Left forelimb (tissue), 1 donor: ENCODE measurements around the gene KANSL3.
"Not testable (repeated sequence)": the region's sequence is repeated elsewhere in the genome, so short reads cannot be mapped to it uniquely, and the experiment has no call there.

ENCODE experiments used
- DNase-seq: peaks from one replicate; pipeline ENCODE4 v3.0.0-alpha.2; 2018; ENCODE audit warnings: low spot score

Gene KANSL3

GRCh38 chr2:96638144-96639121, at the start of gene KANSL3:
Gene KANSL3 (minus strand): TSS chr2:96638312. CDS start chr2:96637135, 1,177 bp downstream.
- DNase-seq = peak; percentile 94

- no peak for DNase-seq
Measured at GRCh38 chr2:96687266-96687665, 49.2 kb upstream of the KANSL3 start.

- DNase-seq = no peak
Measured at GRCh38 chr2:96685577-96686459, 47.7 kb upstream of the KANSL3 start.

DNA sequence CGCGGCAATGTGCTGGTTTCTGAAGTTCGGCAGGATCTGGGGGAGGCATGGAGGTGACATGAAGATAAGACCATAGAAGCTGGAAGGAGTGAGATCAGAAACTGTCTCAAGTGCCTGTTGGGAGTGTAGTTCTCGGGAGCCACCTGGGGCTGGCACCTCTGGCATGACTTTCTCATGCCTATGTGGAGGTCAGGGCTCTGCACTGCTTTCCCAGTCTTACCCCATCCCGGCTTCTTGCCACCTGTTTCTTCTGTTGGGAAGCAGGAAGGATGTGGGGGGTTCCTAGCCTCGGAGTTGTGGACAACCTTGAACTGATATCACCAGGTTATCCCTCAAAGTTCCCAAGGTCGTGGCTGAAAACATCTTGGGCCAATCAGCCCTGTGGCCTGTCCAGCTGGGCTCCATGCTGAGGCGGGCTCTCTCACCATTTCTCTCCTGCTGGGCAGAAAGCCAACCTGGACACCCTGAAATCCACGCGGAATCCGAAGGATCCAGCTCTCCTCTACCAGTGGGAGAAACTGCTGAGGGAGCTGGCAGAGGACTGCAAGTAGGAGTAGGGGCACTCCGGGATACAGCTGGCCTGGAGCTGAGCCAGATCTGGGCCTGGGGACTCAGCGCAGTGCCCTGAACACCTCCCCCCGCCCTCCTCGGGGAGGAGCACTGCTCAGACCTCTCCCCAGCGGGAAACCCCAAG, 46.9 kb upstream of the KANSL3 start:
- DNase-seq = no peak

GRCh38 chr2:96683972-96684820, 46.1 kb upstream of the KANSL3 start:
- no peak for DNase-seq

DNA sequence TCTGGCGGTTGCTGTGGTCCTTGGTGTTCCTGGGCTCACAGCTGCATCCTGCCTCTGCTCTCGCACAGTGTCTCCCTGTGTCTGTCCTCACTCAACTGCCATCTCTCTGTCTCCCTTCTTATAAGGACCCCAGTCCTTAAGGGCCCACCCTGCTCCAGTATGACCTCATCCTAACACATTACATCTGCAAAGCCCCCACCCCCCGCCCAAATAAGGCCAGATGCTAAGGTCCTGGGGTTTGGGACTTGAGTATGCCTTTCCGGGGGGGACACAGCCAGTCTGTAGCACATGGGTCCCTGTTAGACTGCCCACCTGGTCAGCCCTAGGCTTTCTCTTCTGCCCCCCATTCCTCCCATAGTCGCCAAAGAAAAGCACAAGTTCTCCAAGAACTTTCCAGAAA, 45.2 kb upstream of the KANSL3 start:
- no peak for DNase-seq

DNA sequence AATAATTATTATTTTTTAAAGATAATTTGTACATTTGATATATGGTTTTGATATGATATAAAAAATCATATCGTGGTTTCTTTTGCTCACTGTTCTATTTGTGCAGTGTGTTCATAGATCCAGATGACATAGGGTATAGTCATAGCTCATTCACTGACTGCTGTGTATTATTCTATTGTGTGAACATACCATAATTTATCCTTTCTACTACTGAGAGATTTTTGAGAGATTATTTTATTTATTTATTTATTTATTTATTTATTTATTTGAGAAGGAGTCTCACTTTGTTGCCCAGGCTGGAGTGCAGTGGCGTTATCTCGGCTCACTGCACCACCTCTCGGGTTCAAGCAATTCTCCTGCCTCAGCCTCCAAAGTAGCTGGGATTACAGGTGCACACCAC, 43.4 kb upstream of the KANSL3 start:
- no peak for DNase-seq

DNA sequence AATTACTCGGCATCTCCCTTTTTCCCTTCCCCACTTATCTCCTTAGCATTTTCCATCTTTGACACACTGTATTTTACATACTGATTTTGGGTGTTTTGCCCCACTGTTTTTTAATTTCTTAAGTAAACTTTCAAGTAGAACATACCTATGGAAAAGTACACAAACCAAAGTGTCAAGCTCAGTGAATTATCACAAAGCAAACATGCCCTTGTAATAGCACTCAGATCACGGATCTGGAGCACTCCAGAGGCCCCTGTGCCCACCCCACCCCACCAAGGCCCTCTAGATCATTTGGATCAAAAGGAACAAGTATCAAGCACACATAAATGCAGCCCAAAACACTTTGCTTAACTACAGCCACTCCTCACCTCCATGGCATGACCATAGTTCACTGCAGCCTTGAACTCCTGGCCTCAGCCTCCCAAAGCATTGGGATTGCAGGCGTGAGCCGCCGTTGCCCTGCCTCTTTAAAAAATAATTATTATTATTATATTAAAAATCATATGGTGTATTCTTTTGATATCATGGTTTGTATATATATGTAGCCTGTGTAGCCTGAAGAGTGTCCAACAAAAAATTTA, 42.5 kb upstream of the KANSL3 start:
- no peak for DNase-seq

- DNase-seq = no peak
Measured at GRCh38 chr2:96679848-96680247, 41.7 kb upstream of the KANSL3 start.

GRCh38 chr2:96669539-96670215, 31.6 kb upstream of the KANSL3 start:
- DNase-seq = no peak

DNA sequence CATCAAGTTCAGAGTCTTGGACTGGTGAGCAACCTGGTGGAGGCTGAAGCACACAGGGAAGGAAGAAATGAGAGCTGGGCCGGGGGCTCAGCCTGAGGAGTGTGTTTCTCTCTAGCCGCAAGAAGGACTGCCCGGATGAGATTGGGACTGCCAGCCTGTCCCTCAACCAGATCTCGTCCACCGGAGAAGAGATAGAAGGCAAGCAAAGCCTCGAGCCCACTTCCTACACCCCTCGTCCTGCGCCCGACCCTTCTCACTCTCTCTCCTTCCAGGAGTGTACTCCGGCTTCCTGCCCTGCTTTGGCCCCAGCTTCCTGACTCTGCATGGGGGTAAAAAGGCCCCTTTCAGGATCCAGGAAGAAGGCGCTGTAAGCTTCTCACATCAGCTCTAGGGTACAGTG, 30.7 kb upstream of the KANSL3 start:
- no peak for DNase-seq

DNA sequence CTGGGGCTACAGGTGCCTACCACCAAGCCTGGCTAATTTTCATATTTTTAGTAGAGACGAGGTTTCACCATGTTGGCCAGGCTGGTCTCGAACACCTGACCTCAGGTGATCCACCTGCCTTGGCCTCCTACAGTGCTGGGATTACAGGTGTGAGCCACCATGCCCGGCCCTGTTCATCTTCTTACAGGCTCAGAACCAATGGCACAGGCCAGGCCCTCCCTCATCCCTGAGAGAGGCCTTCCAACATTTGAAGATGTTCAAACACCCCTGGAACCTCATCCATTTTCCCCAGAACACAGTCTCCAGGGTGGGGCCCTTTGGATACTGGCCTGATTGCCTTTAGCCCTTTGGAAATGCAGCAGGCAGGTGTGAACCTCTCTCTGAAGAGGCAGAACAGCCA, 27.6 kb upstream of the KANSL3 start:
- not testable (repeated sequence) for DNase-seq

- no peak for DNase-seq
Measured at GRCh38 chr2:96665083-96665569, 27.0 kb upstream of the KANSL3 start.

GRCh38 chr2:96664366-96664925, 26.3 kb upstream of the KANSL3 start:
- DNase-seq = no peak

DNA sequence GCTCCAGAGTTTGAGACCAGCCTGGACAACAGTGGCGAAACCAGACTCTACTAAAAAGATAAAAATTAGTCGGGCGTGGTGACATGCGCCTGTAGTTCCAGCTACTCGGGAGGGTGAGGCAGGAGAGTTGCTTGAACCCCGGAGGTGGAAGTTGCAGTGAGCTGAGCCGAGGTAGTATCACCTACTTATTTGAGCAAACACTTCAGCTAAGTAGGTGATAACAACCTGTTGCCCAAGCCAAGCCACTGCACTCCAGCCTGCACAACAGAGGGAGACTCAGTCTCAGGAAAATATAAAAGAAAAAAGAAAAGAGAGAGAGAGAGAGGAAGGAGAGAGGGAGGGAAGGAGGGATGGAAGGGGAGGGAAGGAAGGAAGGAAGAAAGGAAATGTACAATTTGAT, 25.7 kb upstream of the KANSL3 start:
- no peak for DNase-seq

- DNase-seq = no peak
Measured at GRCh38 chr2:96663177-96663576, 25.1 kb upstream of the KANSL3 start.

DNA sequence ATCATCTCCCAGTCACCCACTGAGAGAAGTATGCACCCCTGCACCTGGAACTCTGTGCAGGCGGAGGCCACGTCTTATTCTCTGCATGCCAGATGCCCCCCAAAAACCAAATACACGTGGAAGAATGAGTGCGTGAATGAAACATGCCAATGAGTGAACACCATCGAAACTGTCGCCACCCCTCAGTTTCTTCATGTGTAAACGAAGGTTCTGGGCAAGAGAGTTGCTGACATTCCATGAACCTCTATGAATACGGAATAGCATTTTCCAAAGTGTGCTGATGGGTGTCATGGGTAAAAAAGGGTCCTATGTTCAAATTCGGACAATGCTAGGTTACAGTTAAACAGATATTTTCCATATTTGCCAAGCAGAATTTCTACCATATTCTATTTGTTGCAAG, 24.2 kb upstream of the KANSL3 start:
- no peak for DNase-seq

GRCh38 chr2:96661324-96661723, 23.2 kb upstream of the KANSL3 start:
- DNase-seq = no peak

GRCh38 chr2:96656540-96656939, 18.4 kb upstream of the KANSL3 start:
- no peak for DNase-seq

GRCh38 chr2:96655526-96655925, 17.4 kb upstream of the KANSL3 start:
- DNase-seq = no peak
